ENCODE data around the gene TNFSF9.

Gene TNFSF9

GRCh38 chr19:6530386-6531162 is at the start of gene TNFSF9:
Gene TNFSF9 (plus strand): TSS chr19:6531026. CDS start chr19:6531037, 11 bp downstream.
- no peak for DNase-seq

- no peak for DNase-seq
These were observed 49.1 kb upstream of the TNFSF9 start, which contains the start of gene DENND1C for GRCh38 chr19:6481541-6482342. Gene DENND1C (minus strand): TSS chr19:6481787. CDS start chr19:6481695, 92 bp downstream.

- no peak for DNase-seq
These were observed 48.5 kb upstream of the TNFSF9 start for GRCh38 chr19:6482343-6482686.

GRCh38 chr19:6483235-6483634 is 47.6 kb upstream of the TNFSF9 start:
- no peak for DNase-seq

GRCh38 chr19:6484230-6484629 is 46.6 kb upstream of the TNFSF9 start:
- DNase-seq: no peak

- DNase-seq: no peak
These were observed 46.0 kb upstream of the TNFSF9 start for GRCh38 chr19:6484831-6485230.

GRCh38 chr19:6489278-6490061 is 41.4 kb upstream of the TNFSF9 start:
- no peak for DNase-seq

- DNase-seq: no peak
These were observed 40.7 kb upstream of the TNFSF9 start for GRCh38 chr19:6490134-6490533.

- no peak for DNase-seq
These were observed 38.8 kb upstream of the TNFSF9 start for GRCh38 chr19:6491802-6492592.

- no peak for DNase-seq
These were observed 36.3 kb upstream of the TNFSF9 start for GRCh38 chr19:6494438-6495036.

- DNase-seq: no peak
These were observed 34.9 kb upstream of the TNFSF9 start for GRCh38 chr19:6495947-6496346.

- peak; percentile 3 for DNase-seq
These were observed 32.4 kb upstream of the TNFSF9 start for GRCh38 chr19:6498294-6499036.

- no peak for DNase-seq
These were observed 31.6 kb upstream of the TNFSF9 start for GRCh38 chr19:6499052-6499790.

GRCh38 chr19:6500837-6501739 is 29.7 kb upstream of the TNFSF9 start:
- DNase-seq: no peak

- no peak for DNase-seq
These were observed 28.8 kb upstream of the TNFSF9 start, which contains the start of gene TUBB4A for GRCh38 chr19:6501740-6502648. Gene TUBB4A (minus strand): TSS chr19:6502309. CDS start chr19:6502212, 97 bp downstream.

- DNase-seq: no peak
These were observed 27.2 kb upstream of the TNFSF9 start for GRCh38 chr19:6503407-6504201.
